ENCODE measurements around the gene KRTAP10-4. TPM values are rescaled to one million over a fixed set of nuclear protein-coding genes. Genes with fewer than 3 reads are reported as not detected.

Gene KRTAP10-4
- total and polyA plus RNA-seq, 2 donors (not counting 3 experiments of a cell fraction or from before 2014, with no cell fraction given): not detected

- no peaks in the 10 kb centered on the region for H3K4me1 ChIP-seq (ENCODE audit: control insufficient read depth, extremely low read depth, insufficient read depth, low read length)
- no peaks in the 10 kb centered on the region for H3K79me2 ChIP-seq (ENCODE audit: control insufficient read depth, insufficient read depth, low read length)
- DNase-seq (ENCODE audit: low read depth, low spot score) (no peak), FAIRE-seq (no peak)
- intact Hi-C loops (cut with micrococcal nuclease): no loop called here
- H3K9me3 ChIP-seq (replicated peaks; ENCODE audit: control insufficient read depth, insufficient read depth, low read length): no peaks in the 10 kb centered on the region
- H3K36me3 ChIP-seq (ENCODE audit: control insufficient read depth in 2 of 2, extremely low read depth in 1 of 2, insufficient read depth in 2 of 2, low read length in 2 of 2): no peaks in the 10 kb centered on the region
- H4K20me1 ChIP-seq (replicated peaks; ENCODE audit: control insufficient read depth, extremely low read depth, insufficient read depth, low read length): no peaks in the 10 kb centered on the region
- no peak within 1 kb of the TSS for H2AFZ ChIP-seq (ENCODE audit: low read depth, low read length)
- H3K4me3 ChIP-seq (replicated peaks in 1 of 3; ENCODE audit: insufficient read depth in 1 of 3, low read depth in 1 of 3, low read length in 3 of 3): no peak within 1 kb of the TSS
- no peaks in the 10 kb centered on the region for H3K9me1 ChIP-seq (replicated peaks; ENCODE audit: control insufficient read depth, extremely low read depth, insufficient read depth, low read length)
- H3K27ac ChIP-seq (ENCODE audit: insufficient read depth, low read depth, low read length): no peak within 1 kb of the TSS
- ChIA-PET CTCF (no interaction called here), POLR2A (no interaction called here)
- H3K4me2 ChIP-seq (ENCODE audit: insufficient read depth, low read length): no peak within 1 kb of the TSS
- dilution Hi-C loops (cut with MboI; ENCODE audit: extremely low pct_ligation_motif_present, low sequenced_read_pairs): no loop called here
- no peak within 1 kb of the TSS for H3K9ac ChIP-seq (replicated peaks; ENCODE audit: extremely low read depth, insufficient read depth, low read length)
- H3K27me3 ChIP-seq (ENCODE audit: control insufficient read depth in 2 of 2, insufficient read depth in 2 of 2, low read length in 2 of 2): peaks cover 3 to 11% of the 10 kb centered on the region in 2 experiments
- TF ChIP-seq POLR2AphosphoS5 (IDR thresholded peaks at IDR 0.05; ENCODE audit: insufficient read depth, low read depth, low read length) (no peak), MYC (IDR thresholded peaks at IDR 0.05; ENCODE audit: low read depth, low read length) (no peak), CTCF (IDR thresholded peaks at IDR 0.05; ENCODE audit: extremely low read depth in 1 of 2, insufficient read depth in 1 of 2, low read depth in 1 of 2, low read length in 2 of 2) (no peak), GATA2 (IDR thresholded peaks at IDR 0.05; ENCODE audit: insufficient read depth, insufficient read length, low read depth, low read length) (no peak), JUN (IDR thresholded peaks at IDR 0.05; ENCODE audit: borderline replicate concordance, insufficient read depth, insufficient read length, low read depth) (no peak), FOS (IDR thresholded peaks at IDR 0.05; ENCODE audit: borderline replicate concordance, insufficient read depth, low read length) (no peak), MAX (IDR thresholded peaks at IDR 0.05; ENCODE audit: insufficient read depth, insufficient read length) (no peak), POLR2A (IDR thresholded peaks at IDR 0.05; ENCODE audit: low read depth, low read length) (no peak), EZH2 (IDR thresholded peaks at IDR 0.05; ENCODE audit: borderline replicate concordance, low read depth, low read length, severe bottlenecking) (no peak)
- no TSS peak for BruUV-seq (replicated peaks)
Measured at GRCh38 chr21:44551340-44551961, 22.1 kb upstream of the KRTAP10-4 start, which contains the start of gene KRTAP10-2. Gene KRTAP10-2, minus strand, starts transcription at chr21:44551505. Its CDS starts 47 bp downstream, at chr21:44551458.

Measured in endothelial cell of umbilical vein (primary cell).